Nephron (organoid): ENCODE data around the gene PRDM10.

Source experiments
- H3K27ac Mint-ChIP-seq, 3 experiments: 2 replicates each; pipeline ENCODE4 v1.8.0; 2020; ENCODE audit warnings: mixed read lengths in 3 of 3, mild to moderate bottlenecking in 2 of 3, moderate library complexity in 1 of 3
- H3K27me3 Mint-ChIP-seq: 2 replicates; pipeline ENCODE4 v1.8.0; 2021; ENCODE audit warnings: low read depth, mild to moderate bottlenecking, moderate library complexity, mixed read lengths
- H3K36me3 Mint-ChIP-seq: 2 replicates; pipeline ENCODE4 v1.8.0; 2020; ENCODE audit warnings: low read depth, mixed read lengths
- H3K4me1 Mint-ChIP-seq: 2 replicates; pipeline ENCODE4 v1.8.0; 2020; ENCODE audit warnings: mixed read lengths
- H3K4me3 Mint-ChIP-seq, 3 experiments: 2 replicates each; pipeline ENCODE4 v1.8.0; 2020; ENCODE audit warnings: mild to moderate bottlenecking in 3 of 3, mixed read lengths in 3 of 3, moderate library complexity in 2 of 3
- H3K9me3 Mint-ChIP-seq: 2 replicates; pipeline ENCODE4 v1.8.0; 2020; ENCODE audit warnings: mixed read lengths
- TF ChIP-seq, protein P1 (sequence below), 3 experiments: fragments of 200-600 bp; sonication (generic); IDR thresholded peaks; one replicate each; pipeline ENCODE4 v1.5.0; 2021; ENCODE audit warnings: antibody characterized with exemption in 3 of 3; ENCODE audit not compliant: unreplicated experiment in 3 of 3

Gene PRDM10

GRCh38 chr11:129951866-129952262, 50.8 kb downstream of the PRDM10 start:
- Mint-ChIP-seq H3K27me3 (no peaks in the 10 kb centered on the region), H3K9me3 (no peaks in the 10 kb centered on the region)
- TF ChIP-seq, protein P1, sequence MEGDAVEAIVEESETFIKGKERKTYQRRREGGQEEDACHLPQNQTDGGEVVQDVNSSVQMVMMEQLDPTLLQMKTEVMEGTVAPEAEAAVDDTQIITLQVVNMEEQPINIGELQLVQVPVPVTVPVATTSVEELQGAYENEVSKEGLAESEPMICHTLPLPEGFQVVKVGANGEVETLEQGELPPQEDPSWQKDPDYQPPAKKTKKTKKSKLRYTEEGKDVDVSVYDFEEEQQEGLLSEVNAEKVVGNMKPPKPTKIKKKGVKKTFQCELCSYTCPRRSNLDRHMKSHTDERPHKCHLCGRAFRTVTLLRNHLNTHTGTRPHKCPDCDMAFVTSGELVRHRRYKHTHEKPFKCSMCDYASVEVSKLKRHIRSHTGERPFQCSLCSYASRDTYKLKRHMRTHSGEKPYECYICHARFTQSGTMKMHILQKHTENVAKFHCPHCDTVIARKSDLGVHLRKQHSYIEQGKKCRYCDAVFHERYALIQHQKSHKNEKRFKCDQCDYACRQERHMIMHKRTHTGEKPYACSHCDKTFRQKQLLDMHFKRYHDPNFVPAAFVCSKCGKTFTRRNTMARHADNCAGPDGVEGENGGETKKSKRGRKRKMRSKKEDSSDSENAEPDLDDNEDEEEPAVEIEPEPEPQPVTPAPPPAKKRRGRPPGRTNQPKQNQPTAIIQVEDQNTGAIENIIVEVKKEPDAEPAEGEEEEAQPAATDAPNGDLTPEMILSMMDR (IDR thresholded peaks at IDR 0.05; ENCODE audit: unreplicated experiment in 3 of 3): no peak

GRCh38 chr11:129951201-129951865, 51.3 kb downstream of the PRDM10 start:
- Mint-ChIP-seq H3K4me3 (no peak overlapping the region), H3K27me3 (no peaks in the 10 kb centered on the region), H3K9me3 (no peaks in the 10 kb centered on the region), H3K36me3 (peaks cover 24% of the 10 kb centered on the region), H3K27ac (peak overlapping the region; percentile 60 to 87 (median 72)), H3K4me1 (peaks cover 35% of the 10 kb centered on the region)
- TF ChIP-seq, protein P1 (IDR thresholded peaks at IDR 0.05; ENCODE audit: unreplicated experiment in 3 of 3): no peak

More at GRCh38 chr11:129951866-129952262, 50.8 kb downstream of the PRDM10 start:
- peaks cover 19% of the 10 kb centered on the region for H3K36me3 Mint-ChIP-seq
- peaks cover 35% of the 10 kb centered on the region for H3K4me1 Mint-ChIP-seq
- H3K4me3 Mint-ChIP-seq: no peak overlapping the region
- H3K27ac Mint-ChIP-seq: peak overlapping the region in 2 of 3 experiments; percentile 72 to 87

- no peaks in the 10 kb centered on the region for H3K27me3 Mint-ChIP-seq
- H3K9me3 Mint-ChIP-seq: no peaks in the 10 kb centered on the region
- H3K27ac Mint-ChIP-seq: peak overlapping the region; percentile 60 to 87 (median 72)
- H3K36me3 Mint-ChIP-seq: peaks cover 23% of the 10 kb centered on the region
- peaks cover 35% of the 10 kb centered on the region for H3K4me1 Mint-ChIP-seq
- TF ChIP-seq, protein P1 (IDR thresholded peaks at IDR 0.05; ENCODE audit: unreplicated experiment in 3 of 3): no peak
- peak overlapping the region in 2 of 3 experiments; percentile 13 to 29 for H3K4me3 Mint-ChIP-seq
These were observed 52.2 kb downstream of the PRDM10 start for GRCh38 chr11:129950101-129951091.

DNA sequence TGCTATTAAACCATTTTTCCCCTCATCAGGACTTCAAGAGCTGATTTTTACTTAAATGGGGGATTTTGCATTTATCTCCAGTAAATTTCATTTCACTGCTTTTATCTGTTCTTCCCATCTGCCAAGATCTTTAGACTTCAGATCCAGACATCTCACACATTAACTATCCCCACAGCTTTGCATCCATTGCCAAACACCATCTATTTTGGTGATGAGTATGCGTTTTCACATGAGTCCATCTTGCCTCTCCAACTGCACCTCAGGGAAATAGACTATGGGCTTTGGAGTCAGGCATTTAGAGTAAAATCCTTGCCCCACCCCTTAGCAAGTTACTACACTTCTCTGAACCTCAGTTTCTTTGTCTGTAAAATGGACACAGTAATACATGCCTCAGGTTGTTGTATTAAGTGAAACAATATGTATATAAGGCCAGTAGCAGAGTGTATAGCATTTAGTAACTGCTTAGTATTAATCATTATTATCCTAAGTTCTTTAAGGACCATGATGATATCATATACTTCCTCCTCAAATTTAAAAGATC, 53.6 kb downstream of the PRDM10 start:
- TF ChIP-seq, protein P1 (IDR thresholded peaks at IDR 0.05; ENCODE audit: unreplicated experiment in 3 of 3): no peak
- H3K4me1 Mint-ChIP-seq: peaks cover 35% of the 10 kb centered on the region
- H3K4me3 Mint-ChIP-seq: no peak overlapping the region
- H3K9me3 Mint-ChIP-seq: no peaks in the 10 kb centered on the region
- peak overlapping the region in 2 of 3 experiments; percentile 7 to 71 for H3K27ac Mint-ChIP-seq
- H3K27me3 Mint-ChIP-seq: no peaks in the 10 kb centered on the region
- peaks cover 32% of the 10 kb centered on the region for H3K36me3 Mint-ChIP-seq

DNA sequence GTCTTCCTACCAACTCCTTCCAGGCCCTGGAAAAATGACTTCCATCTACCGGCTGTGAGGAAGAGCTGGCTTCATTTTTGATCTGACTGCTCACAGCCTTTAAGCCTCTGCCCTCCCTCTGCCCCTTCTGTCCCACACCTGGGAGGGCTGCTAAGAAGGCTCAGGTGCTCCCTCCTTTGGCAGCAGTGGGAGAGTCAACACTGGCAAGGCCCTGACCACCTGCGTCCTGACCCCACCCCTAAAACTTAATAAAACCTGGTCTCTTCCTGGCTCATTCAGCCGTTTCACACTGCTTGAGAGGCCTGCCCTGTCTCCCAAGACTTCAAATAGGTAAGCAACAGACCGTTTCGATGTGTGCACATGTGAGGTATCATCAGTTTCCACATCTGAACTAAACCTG, 55.2 kb downstream of the PRDM10 start:
- Mint-ChIP-seq H3K27ac (peak overlapping the region; percentile 45 to 71 (median 57)), H3K27me3 (no peaks in the 10 kb centered on the region), H3K9me3 (no peaks in the 10 kb centered on the region), H3K36me3 (peaks cover 40% of the 10 kb centered on the region), H3K4me3 (no peak overlapping the region), H3K4me1 (peaks cover 35% of the 10 kb centered on the region)
- TF ChIP-seq, protein P1 (IDR thresholded peaks at IDR 0.05; ENCODE audit: unreplicated experiment in 3 of 3): no peak
